Measurements from ENCODE around the gene CENPH.
"Not testable (repeated sequence)": the region's sequence is repeated elsewhere in the genome, so short reads cannot be mapped to it uniquely, and the experiment has no call there.

The CENPH gene

DNA sequence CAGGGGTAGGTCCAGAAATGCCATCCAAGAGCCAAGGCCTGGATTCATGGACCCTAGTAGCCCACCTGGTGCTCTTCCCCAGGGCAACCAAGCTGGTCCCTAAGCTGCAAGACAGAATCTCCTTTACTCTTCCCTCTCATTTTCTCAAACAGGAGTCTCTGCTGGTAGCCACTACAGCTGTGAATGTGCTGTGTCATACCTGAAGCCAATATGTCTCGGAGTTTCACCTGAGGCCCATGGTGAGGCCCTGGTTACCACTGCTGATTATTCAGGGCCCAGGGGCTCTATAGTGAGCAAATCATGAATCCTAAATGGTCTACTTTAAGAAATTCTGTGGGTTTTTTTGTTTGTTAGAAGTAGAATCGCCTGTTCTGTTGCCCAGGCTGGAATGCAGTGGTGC, 61.2 kb downstream of the CENPH start:
- Mint-ChIP-seq H3K9me3 (peaks cover 5% of the 10 kb centered on the region), H3K4me3 (no peak overlapping the region), H3K27me3 (no peaks in the 10 kb centered on the region), H3K4me1 (peaks cover 3% of the 10 kb centered on the region), H3K27ac (no peak overlapping the region), H3K36me3 (peaks cover 22% of the 10 kb centered on the region)
- CTCF ChIA-PET, result no interaction called here
- no peak for DNase-seq

DNA sequence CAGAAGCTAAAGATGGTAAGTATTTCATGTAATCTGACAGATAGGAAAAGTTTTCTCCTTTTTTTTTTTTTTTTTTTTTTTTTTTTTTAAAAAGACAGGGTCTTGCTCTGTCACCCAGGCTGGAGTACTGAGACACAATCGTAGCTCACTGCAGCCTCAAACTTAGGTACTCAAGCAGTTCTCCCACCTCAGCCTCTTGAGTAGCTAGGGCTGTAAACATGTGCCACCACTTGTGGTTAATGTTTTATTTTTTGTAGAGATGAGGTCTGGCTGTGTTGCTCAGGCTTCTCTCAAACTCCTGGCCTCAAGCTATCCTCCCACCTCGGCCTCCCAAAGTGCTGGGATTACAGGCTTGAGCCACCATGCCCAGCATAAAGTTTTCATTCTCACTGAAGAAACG, 63.1 kb downstream of the CENPH start:
- peaks cover 18% of the 10 kb centered on the region for H3K36me3 Mint-ChIP-seq
- no peak overlapping the region for H3K4me3 Mint-ChIP-seq
- no peak for DNase-seq
- no peak overlapping the region for H3K27ac Mint-ChIP-seq
- H3K9me3 Mint-ChIP-seq, result peaks cover 5% of the 10 kb centered on the region
- H3K4me1 Mint-ChIP-seq, result no peaks in the 10 kb centered on the region
- H3K27me3 Mint-ChIP-seq, result no peaks in the 10 kb centered on the region
- CTCF ChIA-PET, result interaction anchor here (1.0 kb wide), 1 partner anchor 159 kb away, joined by 3 read pairs; the partner anchor contains the start of gene SLC30A5

DNA sequence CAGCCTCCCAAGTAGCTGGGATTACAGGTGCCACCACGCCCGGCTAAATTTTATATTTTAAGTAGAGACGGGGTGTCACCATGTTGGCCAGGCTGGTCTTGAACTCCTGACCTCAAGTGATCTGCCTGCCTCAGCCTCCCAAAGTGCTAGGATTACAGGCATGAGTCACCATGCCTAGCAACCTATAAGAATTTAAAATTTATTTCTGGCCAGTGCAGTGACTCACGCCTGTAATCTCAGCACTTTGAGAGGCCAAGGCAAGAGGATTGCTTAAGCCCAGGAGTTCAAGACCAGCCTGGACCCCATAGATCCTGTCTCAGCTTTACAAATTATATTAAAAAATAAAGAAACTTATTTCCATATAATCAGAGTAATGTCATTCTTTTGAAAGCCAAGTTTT, 66.6 kb downstream of the CENPH start:
- peaks cover 14% of the 10 kb centered on the region for H3K36me3 Mint-ChIP-seq
- H3K4me1 Mint-ChIP-seq, H3K27ac Mint-ChIP-seq, H3K4me3 Mint-ChIP-seq, DNase-seq, H3K9me3 Mint-ChIP-seq, H3K27me3 Mint-ChIP-seq: not testable (repeated sequence)
- CTCF ChIA-PET, result interaction anchor here (1.4 kb wide), 1 partner anchor 81 kb away, joined by 3 read pairs; no protein-coding TSS in a partner anchor

DNA sequence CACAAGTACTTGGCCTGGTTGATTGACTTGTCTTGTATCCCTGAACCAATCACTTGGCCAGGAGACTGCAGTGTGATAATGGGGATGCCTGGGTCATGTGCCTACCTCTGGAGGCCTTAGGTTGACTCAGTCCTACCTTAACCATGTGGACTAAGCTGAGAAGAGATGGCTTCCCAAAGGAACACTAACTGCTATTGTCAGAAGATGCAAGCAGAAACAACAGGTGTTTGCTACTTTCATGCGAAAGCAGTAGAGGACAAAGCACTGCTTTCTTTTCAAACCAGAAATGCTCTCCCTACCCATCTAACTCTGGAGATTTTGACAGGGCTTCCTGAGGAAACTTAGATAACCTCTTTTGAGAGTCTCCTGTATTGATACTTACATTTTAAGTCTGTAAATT, 68.2 kb downstream of the CENPH start:
- no peak for DNase-seq
- no peaks in the 10 kb centered on the region for H3K4me1 Mint-ChIP-seq
- H3K27ac Mint-ChIP-seq, result no peak overlapping the region
- peaks cover 24% of the 10 kb centered on the region for H3K36me3 Mint-ChIP-seq
- no peak overlapping the region for H3K4me3 Mint-ChIP-seq
- H3K27me3 Mint-ChIP-seq, result no peaks in the 10 kb centered on the region
- H3K9me3 Mint-ChIP-seq, result no peaks in the 10 kb centered on the region
- CTCF ChIA-PET, result no interaction called here

All from activated naive CD4-positive, alpha-beta T cell treated with anti-CD3 and anti-CD28 coated beads, Interleukin-2, amount 10 ng/mL, durations not matched to agents 7 days and 5 days (primary cell).